HG02938 (cell line): Measurements from ENCODE around the gene MYL2.
"Not testable (repeated sequence)": the region's sequence is repeated elsewhere in the genome, so short reads cannot be mapped to it uniquely, and the experiment has no call there.

Experiments used
- ATAC-seq: cut with Tn5 transposase; IDR thresholded peaks from one replicate; pipeline ENCODE4 v1.9.1; 2021; ENCODE audit warnings: mild to moderate bottlenecking, moderate library complexity; ENCODE audit not compliant: unreplicated experiment

The MYL2 gene

GRCh38 chr12:110920324-110920910, at the start of gene MYL2:
MYL2 (minus strand) TSS chr12:110920579; CDS start chr12:110920529, 50 bp downstream.
- ATAC-seq = no peak

- no peak for ATAC-seq
These were observed 45.8 kb upstream of the MYL2 start for GRCh38 chr12:110966081-110966760.

- no peak for ATAC-seq
These were observed 45.2 kb upstream of the MYL2 start for GRCh38 chr12:110965574-110965973.

GRCh38 chr12:110960795-110961194, 40.4 kb upstream of the MYL2 start:
- ATAC-seq = no peak

- no peak for ATAC-seq
These were observed 37.3 kb upstream of the MYL2 start for GRCh38 chr12:110957652-110958051.

GRCh38 chr12:110957159-110957558, 36.8 kb upstream of the MYL2 start:
- no peak for ATAC-seq

- not testable (repeated sequence) for ATAC-seq
These were observed 30.5 kb upstream of the MYL2 start for GRCh38 chr12:110950867-110951266.

- ATAC-seq = not testable (repeated sequence)
These were observed 30.1 kb upstream of the MYL2 start for GRCh38 chr12:110950466-110950865.

- ATAC-seq = no peak
These were observed 27.7 kb upstream of the MYL2 start for GRCh38 chr12:110948041-110948440.

- ATAC-seq = no peak
These were observed 23.0 kb upstream of the MYL2 start for GRCh38 chr12:110943373-110943772.

- ATAC-seq = no peak
These were observed 21.0 kb upstream of the MYL2 start for GRCh38 chr12:110941391-110941790.

GRCh38 chr12:110940933-110941332, 20.6 kb upstream of the MYL2 start:
- no peak for ATAC-seq

- ATAC-seq = no peak
These were observed 19.9 kb upstream of the MYL2 start for GRCh38 chr12:110940296-110940695.

GRCh38 chr12:110937104-110937641, 16.8 kb upstream of the MYL2 start:
- no peak for ATAC-seq

GRCh38 chr12:110936367-110937103, 16.2 kb upstream of the MYL2 start:
- no peak for ATAC-seq

GRCh38 chr12:110935588-110935987, 15.2 kb upstream of the MYL2 start:
- ATAC-seq = no peak

- no peak for ATAC-seq
These were observed 13.9 kb upstream of the MYL2 start for GRCh38 chr12:110934093-110934852.

- ATAC-seq = no peak
These were observed 13.1 kb upstream of the MYL2 start for GRCh38 chr12:110933326-110933974.

GRCh38 chr12:110932046-110932445, 11.7 kb upstream of the MYL2 start:
- no peak for ATAC-seq

GRCh38 chr12:110931315-110931728, 10.9 kb upstream of the MYL2 start:
- no peak for ATAC-seq
